Frontal cortex (tissue), 4 donors: ENCODE results near the gene MOSMO. TPM values are rescaled to one million over a fixed set of nuclear protein-coding genes. Genes with fewer than 3 reads are reported as not detected.
"Not testable (repeated sequence)": the region's sequence is repeated elsewhere in the genome, so short reads cannot be mapped to it uniquely, and the experiment has no call there.

Source experiments
- DNase-seq, 2 donors: peaks; one replicate each; pipeline ENCODE4 v3.0.0; 2012; ENCODE audit warnings: low spot score in 2 of 2
- FAIRE-seq: peaks from 2 replicates; lab custom pipeline; 2012; peaks lifted over from hg19 to GRCh38; lab: Jason Lieb, UNC
- total RNA-seq: library from RNA; depleted of rRNA; stranded (reverse); fragments of >200 nt; gene quantifications from one replicate; pipeline ENCODE4 v1.2.3, GENCODE V29; 2014
- donor health status: control.
- donor health status: control.
- donor health status: control.

Gene MOSMO
- total RNA-seq, 1 donor from 2014 or later: 41.2 TPM

DNA sequence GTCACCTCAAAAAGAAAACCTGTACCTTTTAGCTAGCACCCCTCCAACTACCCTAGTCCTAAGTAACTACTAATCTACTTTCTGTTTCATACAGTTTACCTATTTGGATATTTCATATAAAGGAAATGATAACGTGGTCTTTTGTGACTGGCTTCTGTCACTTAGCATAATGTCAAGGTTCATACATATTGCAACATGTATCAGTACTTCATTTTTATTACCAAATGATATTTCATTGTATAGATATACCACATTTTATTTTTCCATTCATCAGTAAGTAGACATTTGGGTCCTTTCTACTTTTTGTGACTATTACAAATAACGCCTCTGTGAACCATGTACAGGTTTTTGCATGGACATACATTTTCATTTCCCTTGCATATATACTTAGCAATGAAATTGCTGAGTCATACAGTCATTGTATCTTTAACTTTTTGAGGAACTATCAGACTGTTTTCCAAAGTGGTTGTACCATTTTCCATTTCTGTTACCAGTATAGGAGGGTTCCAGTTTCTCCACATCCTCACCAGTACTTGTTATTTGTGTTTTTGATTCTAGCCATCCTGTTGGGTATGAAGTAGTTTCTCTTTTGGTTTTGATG is 23.7 kb downstream of the MOSMO start:
- FAIRE-seq (no peak), DNase-seq (no peak)

DNA sequence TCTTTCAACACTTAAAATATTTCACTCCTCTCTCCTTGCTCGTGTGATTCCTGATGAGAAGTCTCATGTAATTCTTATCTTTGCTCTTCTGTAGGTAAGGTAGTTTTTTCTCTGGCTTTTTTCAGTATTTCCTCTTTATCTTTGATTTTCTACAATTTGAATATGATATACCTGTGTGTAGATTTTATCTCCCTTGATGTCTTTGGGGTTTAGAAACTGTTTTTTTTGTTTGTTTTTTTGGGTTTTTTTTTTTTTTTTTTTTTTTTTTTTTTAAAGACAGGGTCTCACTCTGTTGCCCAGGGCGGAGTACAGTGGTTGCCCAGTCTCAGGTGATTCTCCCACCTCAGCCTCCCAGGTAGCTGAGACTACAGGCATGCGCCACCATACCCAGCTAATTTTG is 26.6 kb downstream of the MOSMO start:
- FAIRE-seq: no peak
- DNase-seq: no peak

DNA sequence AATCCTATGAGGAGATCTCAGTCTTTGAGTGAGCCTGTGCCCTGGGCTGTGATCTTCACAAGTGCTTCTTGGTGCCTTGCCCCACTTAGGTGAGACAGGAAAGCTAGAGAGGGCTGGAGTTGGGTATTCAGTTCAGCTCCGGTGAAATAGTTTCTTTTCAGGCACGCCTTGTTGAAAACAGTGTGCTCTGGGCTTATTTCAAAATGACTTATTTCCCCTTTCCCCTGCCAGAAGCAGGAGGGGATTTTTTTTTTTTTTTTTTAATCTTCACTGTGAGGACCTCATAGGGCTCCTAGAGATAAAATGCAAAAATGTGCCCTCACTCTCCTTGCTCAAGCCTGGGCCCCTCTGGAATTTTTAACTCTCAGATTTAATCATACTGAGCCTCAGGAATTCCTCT is 27.2 kb downstream of the MOSMO start:
- DNase-seq (no peak), FAIRE-seq (no peak)

DNA sequence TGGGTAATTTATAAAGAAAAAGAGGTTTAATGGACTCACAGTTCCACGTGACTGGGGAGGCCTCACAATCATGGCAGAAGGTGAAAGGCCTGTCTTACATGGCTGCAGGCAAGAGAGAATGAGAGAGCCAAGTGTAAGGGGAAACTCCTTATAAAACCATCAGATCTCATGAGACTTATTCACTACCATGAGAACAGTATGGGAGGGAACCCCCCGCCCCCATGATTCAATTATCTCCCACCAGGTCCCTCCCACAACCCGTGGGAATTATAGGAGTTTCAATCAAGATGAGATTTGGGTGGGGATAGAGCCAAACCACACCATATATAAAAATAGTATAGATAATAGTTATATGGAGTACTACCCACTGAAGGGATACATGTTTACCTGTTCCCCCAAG is 36.0 kb downstream of the MOSMO start:
- not testable (repeated sequence) for DNase-seq, FAIRE-seq

DNA sequence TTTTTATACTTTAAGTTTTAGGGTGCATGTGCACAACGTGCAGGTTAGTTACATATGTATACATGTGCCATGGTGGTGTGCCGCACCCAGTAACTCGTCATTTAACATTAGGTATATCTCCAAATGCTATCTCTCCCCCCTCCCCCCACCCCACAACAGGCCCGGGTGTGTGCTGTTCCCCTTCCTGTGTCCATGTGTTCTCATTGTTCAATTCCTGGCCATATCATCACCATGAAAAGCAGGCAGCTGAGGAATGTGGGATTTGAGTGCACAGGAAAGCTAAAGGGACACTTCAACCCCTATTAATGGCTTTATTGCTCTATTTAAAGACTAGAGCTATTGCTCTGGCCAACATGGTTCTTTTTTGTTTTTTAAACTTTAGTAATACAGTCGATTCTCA is 38.0 kb downstream of the MOSMO start:
- not testable (repeated sequence) for DNase-seq, FAIRE-seq

DNA sequence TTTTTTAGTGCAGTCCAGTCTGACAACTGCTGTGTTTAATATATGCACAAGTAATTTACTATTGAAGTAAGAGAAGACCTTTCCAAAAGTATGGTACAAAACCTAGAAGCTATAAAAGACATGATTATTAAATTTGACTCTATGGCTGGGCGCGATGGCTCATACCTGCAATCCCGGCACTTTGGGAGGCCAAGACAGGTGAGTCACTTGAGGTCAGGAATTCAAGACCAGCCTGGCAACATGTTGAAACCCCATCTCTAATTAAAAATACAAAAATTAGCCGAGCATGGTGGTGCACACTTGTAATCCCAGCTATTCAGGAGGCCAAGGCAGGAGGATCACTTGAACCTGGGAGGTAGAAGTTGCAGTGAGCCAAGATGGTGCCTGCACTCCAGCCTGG is 43.1 kb downstream of the MOSMO start:
- FAIRE-seq (no peak), DNase-seq (no peak)

DNA sequence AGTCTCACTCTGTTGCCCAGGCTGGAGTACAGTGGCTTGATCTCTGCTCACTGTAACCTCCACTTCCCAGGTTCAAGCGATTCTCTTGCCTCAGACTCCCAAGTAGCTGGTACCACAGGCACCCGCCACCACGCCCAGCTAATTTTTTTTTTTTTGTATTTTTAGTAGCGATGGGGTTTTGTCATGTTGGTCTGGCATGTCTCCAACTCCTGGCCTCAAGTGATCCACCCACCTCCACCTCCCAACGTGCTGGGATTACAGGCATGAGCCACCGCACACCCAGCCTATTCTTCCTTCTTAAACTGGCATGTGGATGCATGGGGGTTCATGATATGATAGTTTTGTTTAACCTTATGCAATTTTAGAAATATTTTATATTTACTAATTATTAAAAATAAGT is 45.1 kb downstream of the MOSMO start:
- FAIRE-seq (no peak), DNase-seq (no peak)

DNA sequence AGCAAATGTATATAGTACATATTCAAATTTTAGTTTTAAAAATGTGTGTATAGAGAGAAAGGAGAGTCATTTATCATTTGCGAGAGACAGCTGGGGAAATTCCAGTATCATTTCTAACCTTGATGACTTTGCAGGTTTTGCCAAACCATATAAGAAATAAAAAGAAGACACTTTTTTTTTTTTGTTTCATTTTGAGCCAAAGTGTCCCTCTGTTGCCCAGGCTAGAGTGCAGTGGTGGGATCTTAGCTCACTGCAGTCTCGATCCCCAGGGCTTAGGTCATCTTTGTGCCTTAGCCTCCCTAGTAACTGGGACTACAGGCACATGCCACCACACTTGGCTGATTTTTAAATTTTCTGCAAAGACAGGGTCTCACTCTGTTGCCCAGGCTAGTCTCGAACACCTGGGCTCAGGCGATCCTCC is 46.0 kb downstream of the MOSMO start:
- FAIRE-seq (no peak), DNase-seq (no peak)

DNA sequence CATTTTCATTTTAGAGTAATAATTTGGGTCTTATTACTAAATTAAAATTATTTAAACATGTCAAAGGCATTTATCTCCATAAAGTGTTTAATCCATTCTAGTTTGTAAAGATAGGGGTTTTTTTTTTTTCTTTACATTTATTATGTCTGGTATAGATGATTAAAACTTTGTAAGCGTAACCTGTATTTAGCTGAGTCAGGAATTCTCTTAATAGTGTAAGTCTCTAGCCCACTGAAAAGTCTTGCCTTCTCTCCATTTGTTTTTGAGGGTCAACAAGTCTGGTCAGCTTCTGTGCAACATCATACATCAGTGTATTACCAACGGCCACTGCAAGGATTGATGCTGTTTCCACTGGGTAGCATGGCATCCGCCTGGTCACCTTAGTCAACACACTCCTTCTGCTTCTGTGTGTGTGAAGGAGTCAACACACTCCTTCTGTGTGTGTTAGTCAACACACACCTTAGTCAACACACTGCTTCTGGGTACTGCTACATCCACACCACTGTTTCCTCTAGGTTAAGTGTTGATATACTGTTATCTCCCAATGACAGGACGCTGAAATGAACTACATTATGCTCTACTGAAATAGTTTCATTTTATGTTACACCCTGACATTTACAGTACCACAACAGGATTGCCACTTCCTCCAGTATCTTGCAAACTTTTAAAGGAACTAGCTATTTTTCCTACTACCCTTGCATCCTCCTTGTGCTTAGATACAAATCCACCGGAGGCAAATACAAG is 47.1 kb downstream of the MOSMO start:
- DNase-seq (no peak), FAIRE-seq (no peak)

DNA sequence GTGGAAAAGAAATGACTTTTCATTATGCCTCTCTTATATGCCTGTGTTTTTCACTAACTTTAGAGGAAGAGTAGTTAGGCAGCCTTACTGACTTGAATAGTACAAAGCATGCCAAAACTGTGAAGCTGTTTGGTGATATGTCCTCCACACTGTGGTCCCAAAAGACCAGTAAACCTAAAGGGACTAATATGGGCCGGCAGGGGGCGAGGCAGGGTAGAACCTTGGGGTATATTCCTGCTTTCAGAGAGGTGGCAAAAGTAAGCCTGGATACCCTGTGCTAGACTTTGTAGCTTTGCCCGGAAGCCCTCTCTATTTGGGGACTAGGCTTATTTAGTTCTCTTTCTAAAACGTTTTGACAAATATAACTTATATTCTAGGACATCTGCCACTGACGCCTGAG is 48.0 kb downstream of the MOSMO start:
- no peak for FAIRE-seq
- no peak for DNase-seq

DNA sequence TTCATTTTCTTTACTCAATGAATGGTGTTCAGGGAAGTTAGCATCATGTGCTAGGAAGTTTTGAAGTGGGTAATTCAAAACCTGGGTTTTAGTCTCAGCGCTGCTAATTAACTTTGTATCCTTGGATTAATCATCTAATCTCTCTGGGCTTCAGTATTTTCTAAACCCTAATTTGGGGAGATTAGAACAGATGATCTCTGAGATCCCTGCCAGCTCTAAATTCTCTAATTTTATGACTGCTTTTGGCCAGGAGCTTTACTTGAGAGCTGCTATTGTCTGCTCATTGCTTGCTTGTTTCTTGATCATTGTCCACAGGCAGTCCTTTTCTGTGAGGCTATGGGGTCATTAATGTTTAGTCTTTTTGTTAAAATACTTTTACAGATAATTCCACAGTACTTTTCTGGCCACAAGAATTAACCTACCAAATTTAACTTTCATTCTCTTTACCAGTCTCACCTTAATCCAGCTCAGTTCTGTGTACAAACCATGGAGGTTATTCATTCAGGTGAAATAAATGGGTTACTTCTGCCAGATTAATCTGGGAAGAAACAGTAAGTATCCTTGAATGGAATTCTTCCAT is 56.1 kb downstream of the MOSMO start:
- no peak for DNase-seq
- no peak for FAIRE-seq

DNA sequence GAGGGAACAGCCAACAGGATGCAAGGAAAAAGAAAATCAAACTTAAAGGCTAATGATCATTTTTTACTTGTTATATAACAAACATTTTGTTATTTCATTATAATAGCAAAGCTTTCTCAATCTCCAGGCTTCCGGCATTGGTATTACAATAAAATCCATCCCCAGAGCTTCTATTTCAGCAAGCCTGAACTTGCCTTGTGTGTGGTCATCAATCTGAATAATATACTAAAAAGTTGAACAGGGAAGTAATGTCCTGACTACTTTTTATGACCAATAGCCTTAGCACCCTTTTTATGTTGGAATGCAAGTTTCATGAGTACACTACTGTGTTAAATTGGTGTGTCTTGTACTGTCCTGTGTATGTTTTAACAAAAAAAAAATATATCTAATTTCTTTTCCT is 57.3 kb downstream of the MOSMO start:
- FAIRE-seq (no peak), DNase-seq (no peak)

DNA sequence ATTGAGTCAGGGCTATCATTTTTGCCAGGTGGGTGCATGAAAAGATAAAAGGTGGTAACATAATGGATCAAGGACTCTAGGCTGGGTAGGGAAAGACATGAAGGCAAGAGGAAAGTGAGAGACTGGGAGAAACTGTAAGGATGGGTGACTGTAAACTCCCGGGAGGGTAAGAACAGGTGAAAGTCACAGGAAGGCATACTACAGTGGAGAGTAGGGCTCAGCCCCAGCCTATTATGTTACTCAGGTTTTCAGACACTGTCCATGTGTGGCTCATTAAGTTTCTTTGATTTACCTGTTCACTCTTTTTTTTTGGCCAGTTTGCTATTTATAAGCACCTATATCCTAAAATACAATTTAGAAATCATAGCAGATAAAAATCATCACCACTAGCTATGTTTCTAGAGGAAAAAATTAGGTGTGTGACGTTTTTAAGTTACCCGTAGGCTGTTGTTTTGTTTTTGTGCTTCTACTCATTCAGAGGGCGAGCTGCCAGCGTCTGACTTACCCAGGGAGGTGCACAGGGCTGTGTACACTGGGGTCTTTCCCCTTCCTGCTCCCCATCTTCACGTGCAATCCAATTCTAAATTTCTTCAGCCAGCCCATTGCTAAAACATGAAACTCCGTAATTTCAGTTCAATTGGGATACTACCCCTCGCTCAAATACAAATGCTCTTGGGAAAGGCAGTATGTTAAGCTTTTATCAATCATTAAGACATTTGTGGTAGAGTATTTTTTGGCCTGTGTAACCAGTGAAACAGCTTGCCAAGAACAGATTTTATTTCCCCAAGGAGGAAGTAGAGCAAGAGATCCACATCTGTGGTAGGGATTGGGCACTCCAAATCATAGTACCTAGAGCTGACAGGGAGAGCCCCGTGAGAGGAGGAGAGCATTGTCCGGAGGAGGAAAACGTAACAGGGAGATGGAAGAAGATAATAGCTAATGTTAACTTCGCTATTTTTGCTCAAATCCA is 62.7 kb downstream of the MOSMO start:
- no peak for FAIRE-seq
- no peak for DNase-seq

DNA sequence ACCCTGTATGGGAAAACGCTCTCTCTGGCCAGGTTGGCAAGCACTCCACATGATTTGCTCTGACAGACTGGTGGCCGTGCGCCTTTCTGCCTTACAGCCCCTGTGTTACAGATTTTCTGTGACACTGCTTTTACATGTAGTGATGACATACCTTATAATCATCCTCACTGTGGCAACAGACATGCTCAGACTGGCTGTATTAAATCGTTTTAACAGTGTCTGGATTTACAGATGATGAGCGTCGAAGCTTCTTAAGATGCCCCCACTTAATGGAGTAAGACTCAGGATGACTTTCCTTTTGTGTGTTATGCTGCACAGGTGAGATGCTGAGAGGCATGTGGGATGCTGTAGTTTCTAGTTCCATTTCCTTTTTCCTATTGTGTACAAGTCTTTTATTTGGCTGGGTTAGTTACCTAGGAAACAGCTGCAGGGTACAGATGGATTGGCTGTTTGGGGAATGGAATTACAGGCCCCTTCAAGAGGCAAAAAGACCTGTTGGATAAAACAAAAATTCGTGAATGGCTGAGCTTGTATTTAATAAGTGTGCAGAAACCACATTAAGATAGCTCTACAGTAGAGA is 63.5 kb downstream of the MOSMO start:
- DNase-seq (no peak), FAIRE-seq (no peak)

DNA sequence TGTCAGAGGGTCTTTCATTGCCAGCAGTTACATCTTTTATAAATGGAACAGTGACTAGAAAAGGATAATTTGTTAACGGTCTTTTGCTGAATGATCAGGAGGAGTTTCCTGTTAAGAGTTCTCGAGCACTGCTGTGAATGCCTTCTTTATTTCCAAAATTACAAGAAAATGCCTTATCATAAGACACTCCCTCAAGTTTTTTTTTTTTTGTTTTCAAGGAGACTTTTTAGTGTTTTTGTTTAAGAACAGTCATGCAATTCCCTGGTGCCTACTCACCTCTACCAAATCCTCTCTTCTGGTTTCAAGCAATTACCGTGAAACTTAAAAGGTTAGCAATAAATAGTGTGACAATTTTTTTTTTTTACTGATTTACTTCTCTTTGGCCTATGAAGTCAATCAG is 65.4 kb downstream of the MOSMO start:
- DNase-seq: no peak
- no peak for FAIRE-seq

DNA sequence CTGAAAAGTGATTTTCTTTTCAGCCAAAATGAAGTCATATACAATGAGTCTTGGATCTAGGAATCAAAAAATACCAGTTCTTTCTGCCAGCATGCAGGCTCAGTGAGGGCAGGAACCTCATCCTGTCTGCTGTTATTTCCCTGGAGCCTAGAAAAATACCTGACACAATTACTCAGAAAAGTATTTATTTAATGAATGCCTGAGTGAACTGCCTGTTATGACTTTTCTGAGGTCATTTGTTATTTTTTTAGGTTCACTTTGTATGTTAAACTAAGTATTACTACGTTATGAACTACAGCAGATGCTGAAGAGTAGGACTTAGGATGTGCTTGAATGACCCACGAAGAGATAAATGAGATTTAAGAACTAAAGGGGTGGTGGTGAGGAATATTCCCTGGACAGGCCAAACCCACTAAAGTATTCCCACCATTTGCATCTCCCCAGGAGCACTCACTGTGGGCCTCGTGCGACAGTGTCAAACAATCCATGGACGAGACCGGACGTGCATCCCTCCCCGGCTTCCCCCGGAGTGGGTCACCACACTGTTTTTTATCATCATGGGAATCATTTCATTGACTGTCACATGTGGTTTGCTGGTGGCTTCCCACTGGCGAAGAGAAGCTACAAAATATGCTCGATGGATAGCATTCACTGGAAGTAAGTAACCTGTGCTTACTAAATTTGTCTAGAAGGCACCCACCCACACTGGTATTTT is 67.3 kb downstream of the MOSMO start:
- FAIRE-seq (no peak), DNase-seq (no peak)

DNA sequence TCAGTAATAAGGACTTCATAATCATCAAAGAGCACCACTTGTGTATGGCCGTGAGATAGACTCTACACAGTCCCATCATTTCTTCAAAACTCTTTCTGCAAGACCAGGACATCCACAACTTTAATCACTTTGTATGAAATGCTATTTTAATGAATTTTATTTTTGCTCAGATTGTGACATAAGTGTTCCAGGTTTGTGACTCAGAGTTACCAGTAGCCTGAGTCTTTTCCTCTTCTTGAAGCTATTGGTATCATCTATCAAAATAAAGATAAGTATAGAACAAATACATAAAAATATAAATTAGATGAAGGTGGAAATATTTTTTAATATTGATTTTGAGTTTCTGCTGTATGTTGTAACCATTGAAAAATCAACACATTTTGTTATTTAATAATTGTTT is 67.9 kb downstream of the MOSMO start:
- FAIRE-seq (no peak), DNase-seq (no peak)

DNA sequence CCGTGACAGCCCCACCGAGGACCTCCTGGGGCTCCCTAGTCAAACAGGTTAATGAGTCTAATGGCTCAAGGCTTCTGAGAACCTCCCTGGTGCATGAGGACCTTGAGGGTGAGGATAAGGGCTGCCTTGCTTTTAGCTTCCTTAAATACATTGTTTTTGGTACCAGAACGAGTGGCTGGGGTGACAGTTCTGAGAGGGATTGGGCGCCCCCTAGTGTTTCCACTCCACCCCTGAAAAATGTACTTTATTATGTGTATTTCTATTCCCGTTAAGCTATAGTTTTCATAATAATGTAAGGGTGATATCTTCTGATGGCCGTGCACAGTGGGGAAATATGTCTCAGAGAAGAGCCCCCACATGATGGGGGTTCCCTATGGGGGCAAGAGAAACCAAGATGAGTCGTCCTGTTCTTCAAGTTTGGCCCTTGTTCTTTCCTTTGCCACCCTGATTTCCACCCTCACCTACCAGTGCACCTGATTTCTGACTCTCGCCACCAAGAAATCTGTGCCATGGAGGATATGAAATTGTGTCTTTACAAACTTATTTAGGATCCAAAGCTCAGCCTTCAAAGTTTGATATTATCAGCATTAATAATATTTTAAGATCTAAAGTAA is 69.9 kb downstream of the MOSMO start:
- DNase-seq: peak; percentile 10 to 32
- no peak for FAIRE-seq

DNA sequence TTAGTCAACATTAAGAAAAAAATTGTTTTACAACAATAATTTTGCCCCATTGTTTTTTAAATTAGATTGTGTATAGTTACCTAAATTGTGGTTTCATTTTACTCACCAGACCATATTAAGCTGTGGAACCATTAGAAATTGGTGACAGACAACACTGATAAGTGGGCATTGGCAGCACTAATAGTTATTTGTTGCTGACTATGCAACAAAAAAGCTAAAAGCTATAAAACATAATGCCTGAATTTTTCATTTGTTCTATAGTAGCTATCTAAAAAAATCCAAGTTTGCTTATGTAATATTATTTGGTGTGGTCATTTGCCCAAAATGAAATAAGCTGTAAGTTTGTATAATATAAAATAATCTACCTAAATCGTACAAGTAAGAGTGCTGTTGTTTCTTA is 70.7 kb downstream of the MOSMO start:
- DNase-seq (no peak), FAIRE-seq (no peak)
